ENCODE results near the gene NSF.
A peak's percentile ranks its signal among the peaks of the same experiment; 100 is the strongest.

NSF gene

DNA sequence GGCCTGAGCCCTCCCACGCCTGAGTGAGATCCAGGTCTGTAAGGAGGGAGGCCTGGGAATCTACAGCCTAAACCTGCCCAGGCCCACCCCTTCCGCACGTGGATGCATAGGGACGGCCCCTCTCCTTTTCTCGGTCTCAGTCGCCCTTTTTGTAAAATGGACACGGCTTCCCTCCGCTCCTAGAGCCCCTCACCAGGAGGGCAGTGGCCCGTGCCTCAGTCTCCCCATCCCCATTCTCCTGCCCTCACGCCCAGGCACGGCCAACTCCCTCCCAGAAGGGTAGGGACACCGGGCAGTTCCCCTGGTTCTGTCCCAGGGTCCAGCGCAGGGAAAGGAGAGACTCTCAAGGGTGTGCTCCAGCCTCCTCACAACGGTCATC is 180.0 kb downstream of the NSF start:
- Mint-ChIP-seq H3K9me3 (no peaks in the 10 kb centered on the region), H3K4me3 (peak overlapping the region; percentile 60 to 71), H3K4me1 (peaks cover 28% of the 10 kb centered on the region), H3K27ac (no peak overlapping the region), H3K27me3 (peaks cover 64% of the 10 kb centered on the region)
- no peak for DNase-seq
- ATAC-seq: peak; percentile 2

GRCh38 chr17:46770818-46771560 is 180.5 kb downstream of the NSF start:
- H3K4me3 Mint-ChIP-seq: peak overlapping the region; percentile 60 to 71
- peaks cover 28% of the 10 kb centered on the region for H3K4me1 Mint-ChIP-seq
- no peaks in the 10 kb centered on the region for H3K9me3 Mint-ChIP-seq
- DNase-seq (peak; percentile 41 to 42), ATAC-seq (peak; percentile 72)
- no peak overlapping the region for H3K27ac Mint-ChIP-seq
- H3K27me3 Mint-ChIP-seq: peaks cover 68% of the 10 kb centered on the region

GRCh38 chr17:46771561-46772474 is 181.3 kb downstream of the NSF start:
- H3K4me1 Mint-ChIP-seq: peaks cover 28% of the 10 kb centered on the region
- peak in 1 of 2 donors; percentile 9 for DNase-seq
- H3K27me3 Mint-ChIP-seq: peaks cover 76% of the 10 kb centered on the region

DNA sequence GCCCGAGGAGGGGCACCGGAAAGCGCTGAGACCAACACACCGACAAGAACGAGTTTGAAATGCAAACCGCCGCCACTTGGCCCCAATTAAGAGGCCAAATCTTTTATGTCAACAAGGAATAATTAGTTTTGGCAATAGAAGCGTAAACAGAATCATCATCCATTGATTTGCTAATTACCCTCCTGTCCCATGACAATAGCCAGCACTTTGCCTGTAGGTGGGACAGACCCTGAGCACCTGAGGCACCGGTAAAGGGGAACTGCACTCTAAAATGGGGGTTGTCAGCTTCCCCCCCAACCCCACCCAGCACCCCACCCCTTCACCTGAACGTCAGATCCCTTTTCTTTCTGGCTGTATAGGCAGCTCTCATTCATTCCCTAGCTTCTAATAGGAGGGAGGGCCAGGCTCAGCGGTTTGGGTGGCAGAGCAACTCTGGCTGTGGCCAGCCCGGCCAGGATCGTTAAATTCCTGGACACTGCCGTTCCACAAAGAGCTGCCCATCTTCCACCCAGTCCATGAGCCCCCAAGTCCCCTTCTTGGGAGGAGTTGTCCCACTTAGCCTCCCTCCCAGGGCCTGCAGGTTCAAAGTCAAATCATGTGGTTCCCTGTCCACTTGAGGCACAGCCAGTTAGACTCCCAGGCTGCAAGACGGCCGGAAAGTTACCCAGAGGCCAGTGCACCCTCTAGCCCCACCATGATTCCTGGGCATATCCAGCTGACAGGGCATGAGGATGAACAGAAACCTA is 182.2 kb downstream of the NSF start:
- H3K4me3 Mint-ChIP-seq: peak overlapping the region; percentile 66 to 72
- no peak overlapping the region for H3K27ac Mint-ChIP-seq
- H3K9me3 Mint-ChIP-seq: no peaks in the 10 kb centered on the region
- H3K4me1 Mint-ChIP-seq: peaks cover 28% of the 10 kb centered on the region
- ATAC-seq (no peak), DNase-seq (no peak)
- H3K27me3 Mint-ChIP-seq: peaks cover 84% of the 10 kb centered on the region

More at GRCh38 chr17:46771561-46772474, 181.3 kb downstream of the NSF start:
- Mint-ChIP-seq H3K4me3 (peak overlapping the region; percentile 66 to 72), H3K9me3 (no peaks in the 10 kb centered on the region), H3K27ac (no peak overlapping the region)
- ATAC-seq: peak; percentile 25

DNA sequence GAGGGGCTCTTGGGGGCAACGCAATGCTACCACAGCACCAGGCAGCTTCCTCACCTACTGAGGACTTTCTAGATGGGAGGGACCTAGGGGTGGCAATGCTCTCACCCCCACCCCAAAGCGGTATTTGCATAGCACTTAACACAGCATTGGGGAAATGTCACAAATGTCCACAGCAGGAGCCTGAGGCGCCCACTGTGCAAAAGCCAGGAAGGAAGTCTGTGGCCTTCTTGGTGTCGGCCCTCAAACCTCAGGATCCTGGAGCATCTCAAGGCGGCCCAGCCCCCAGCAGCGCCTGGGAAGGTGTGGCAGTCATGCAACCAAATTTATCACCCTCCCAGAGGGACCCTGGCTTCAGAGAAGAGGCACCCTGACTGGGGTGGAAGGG is 182.7 kb downstream of the NSF start:
- no peak overlapping the region for H3K4me3 Mint-ChIP-seq
- no peak for DNase-seq
- no peak for ATAC-seq
- no peak overlapping the region for H3K27ac Mint-ChIP-seq
- peaks cover 88% of the 10 kb centered on the region for H3K27me3 Mint-ChIP-seq
- H3K9me3 Mint-ChIP-seq: no peaks in the 10 kb centered on the region
- H3K4me1 Mint-ChIP-seq: peaks cover 28% of the 10 kb centered on the region

GRCh38 chr17:46773676-46774075 is 183.2 kb downstream of the NSF start:
- H3K4me3 Mint-ChIP-seq: no peak overlapping the region
- peaks cover 28% of the 10 kb centered on the region for H3K4me1 Mint-ChIP-seq
- no peaks in the 10 kb centered on the region for H3K9me3 Mint-ChIP-seq
- peaks cover 88% of the 10 kb centered on the region for H3K27me3 Mint-ChIP-seq
- no peak overlapping the region for H3K27ac Mint-ChIP-seq
- DNase-seq: no peak
- no peak for ATAC-seq

- H3K9me3 Mint-ChIP-seq: no peaks in the 10 kb centered on the region
- no peak overlapping the region for H3K27ac Mint-ChIP-seq
- peaks cover 27% of the 10 kb centered on the region for H3K4me1 Mint-ChIP-seq
- H3K4me3 Mint-ChIP-seq: no peak overlapping the region
- DNase-seq (no peak), ATAC-seq (no peak)
- H3K27me3 Mint-ChIP-seq: peaks cover 87% of the 10 kb centered on the region
These were observed 183.8 kb downstream of the NSF start for GRCh38 chr17:46774108-46774737.

GRCh38 chr17:46776298-46777005 is 186.0 kb downstream of the NSF start:
- Mint-ChIP-seq H3K27ac (no peak overlapping the region), H3K4me1 (peaks cover 9% of the 10 kb centered on the region), H3K9me3 (no peaks in the 10 kb centered on the region), H3K4me3 (no peak overlapping the region), H3K27me3 (peaks cover 69% of the 10 kb centered on the region)
- no peak for DNase-seq
- ATAC-seq: no peak

DNA sequence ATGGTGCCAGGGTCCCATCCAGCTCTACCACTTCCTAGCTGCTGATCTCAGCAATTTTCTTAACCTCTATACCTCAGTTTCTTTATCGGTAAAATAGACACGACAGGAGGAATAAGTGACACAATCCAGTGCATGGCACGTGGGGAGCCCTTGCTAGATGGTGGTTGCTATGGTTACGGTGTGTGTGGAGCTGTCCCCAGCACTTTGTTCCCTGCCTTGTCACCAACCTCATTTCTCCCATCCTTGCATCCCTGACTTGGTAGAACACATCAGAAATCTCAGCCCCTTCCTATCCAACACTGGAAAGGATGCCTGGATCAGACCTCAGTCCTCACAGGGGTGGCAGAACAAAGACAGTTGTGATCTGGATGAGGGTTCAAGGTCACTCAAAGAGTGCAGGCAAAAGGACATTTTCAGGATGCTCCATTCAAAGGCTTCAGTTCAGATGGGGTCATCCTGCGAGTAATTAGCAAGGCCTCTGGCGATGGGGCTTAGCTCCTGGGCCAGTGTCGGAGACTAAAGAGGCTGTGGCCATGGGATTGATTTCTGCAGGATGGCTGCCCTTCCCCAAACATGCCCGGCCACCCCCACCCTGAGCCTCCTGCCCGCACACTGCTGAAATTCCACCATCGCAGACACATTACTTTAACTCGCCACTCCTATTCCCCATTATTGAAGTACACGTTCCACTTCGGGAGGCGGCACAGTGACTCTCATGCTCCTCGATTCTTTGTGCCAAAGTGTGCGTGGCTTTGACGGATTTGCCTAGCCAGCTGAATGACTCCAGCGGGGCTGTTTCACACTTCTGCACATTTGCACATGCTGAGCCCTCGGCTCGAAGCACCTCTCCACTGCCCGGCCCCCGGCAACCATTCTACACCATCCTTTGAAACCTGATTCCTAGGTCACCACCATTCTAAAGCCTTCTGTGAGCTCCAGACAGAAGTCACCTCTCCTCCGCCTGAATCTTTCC is 187.8 kb downstream of the NSF start:
- Mint-ChIP-seq H3K27ac (no peak overlapping the region), H3K4me1 (peaks cover 2% of the 10 kb centered on the region), H3K4me3 (no peak overlapping the region), H3K27me3 (peaks cover 57% of the 10 kb centered on the region), H3K9me3 (no peaks in the 10 kb centered on the region)
- ATAC-seq (no peak), DNase-seq (no peak)

DNA sequence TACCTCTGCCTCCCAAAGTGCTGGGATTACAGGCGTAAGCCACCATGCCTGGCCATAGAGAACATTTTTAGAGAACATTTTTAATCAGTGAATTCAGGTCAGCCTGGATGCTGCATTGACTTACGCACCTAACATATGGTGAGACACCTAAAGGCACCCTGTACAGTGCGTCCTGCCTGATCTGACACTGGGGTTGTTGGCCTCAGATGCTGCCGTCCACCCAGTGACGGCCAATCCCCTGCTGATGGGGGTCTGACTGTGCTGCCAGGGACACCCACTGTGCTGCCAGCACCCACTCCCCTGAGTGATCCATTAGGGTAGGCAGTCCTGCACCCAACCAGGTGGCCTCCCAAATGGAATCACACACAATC is 189.5 kb downstream of the NSF start:
- no peak for DNase-seq
- Mint-ChIP-seq H3K4me3 (no peak overlapping the region), H3K27me3 (peaks cover 39% of the 10 kb centered on the region), H3K27ac (no peak overlapping the region), H3K4me1 (no peaks in the 10 kb centered on the region), H3K9me3 (no peaks in the 10 kb centered on the region)
- ATAC-seq: no peak

GRCh38 chr17:46782250-46782953 is 191.9 kb downstream of the NSF start:
- Mint-ChIP-seq H3K4me3 (no peak overlapping the region), H3K27ac (peak overlapping the region in 1 of 2 donors; percentile 2), H3K9me3 (no peaks in the 10 kb centered on the region), H3K27me3 (peaks cover 17% of the 10 kb centered on the region), H3K4me1 (no peaks in the 10 kb centered on the region)
- peak; percentile 20 to 38 for DNase-seq
- peak; percentile 88 for ATAC-seq

DNA sequence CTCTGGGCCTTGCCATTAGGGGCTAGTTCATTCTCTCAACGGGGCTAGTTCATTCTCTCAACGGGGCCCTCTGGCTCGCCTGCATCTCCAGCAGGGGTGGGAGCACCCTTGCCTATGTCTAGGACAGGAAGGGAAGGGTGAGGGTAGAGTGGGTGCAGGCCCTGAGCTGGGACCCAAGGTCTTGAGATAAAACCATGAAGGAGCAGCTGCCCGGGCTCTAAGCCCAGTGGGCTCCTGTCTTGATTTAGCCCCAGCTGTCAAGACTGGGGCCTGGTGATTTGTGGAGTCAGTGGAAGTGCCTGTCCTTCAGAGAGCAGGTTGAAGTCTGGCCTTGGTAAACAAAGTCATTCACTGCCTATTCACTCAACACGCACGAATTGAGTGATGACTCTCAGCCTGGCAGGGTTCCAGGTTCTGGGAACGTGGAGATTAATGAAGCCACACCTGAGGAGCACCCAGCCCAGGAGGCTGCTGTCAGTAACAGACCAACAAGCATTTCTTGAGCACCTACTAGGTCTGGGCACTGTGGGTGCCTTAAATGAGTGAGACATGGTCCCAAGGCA is 192.6 kb downstream of the NSF start:
- H3K4me1 Mint-ChIP-seq: no peaks in the 10 kb centered on the region
- DNase-seq: no peak
- H3K9me3 Mint-ChIP-seq: no peaks in the 10 kb centered on the region

GRCh38 chr17:46785696-46786095 is 195.2 kb downstream of the NSF start:
- Mint-ChIP-seq H3K27ac (no peak overlapping the region), H3K9me3 (no peaks in the 10 kb centered on the region), H3K27me3 (peaks cover 11% of the 10 kb centered on the region), H3K4me3 (no peak overlapping the region), H3K4me1 (no peaks in the 10 kb centered on the region)
- ATAC-seq (no peak), DNase-seq (no peak)

More for the DNA sequence above, 192.6 kb downstream of the NSF start:
- H3K27me3 Mint-ChIP-seq: peaks cover 10% of the 10 kb centered on the region
- no peak overlapping the region for H3K27ac Mint-ChIP-seq
- no peak overlapping the region for H3K4me3 Mint-ChIP-seq
- ATAC-seq: no peak

Measured in stimulated activated naive CD8-positive, alpha-beta T cell treated with anti-CD3 and anti-CD28 coated beads, Interleukin-15, amount 100 ng/mL, for 72 hours (primary cell).